ENCODE data around the gene OBP2B.
"Not testable (repeated sequence)": the region's sequence is repeated elsewhere in the genome, so short reads cannot be mapped to it uniquely, and the experiment has no call there.

Gene OBP2B

DNA sequence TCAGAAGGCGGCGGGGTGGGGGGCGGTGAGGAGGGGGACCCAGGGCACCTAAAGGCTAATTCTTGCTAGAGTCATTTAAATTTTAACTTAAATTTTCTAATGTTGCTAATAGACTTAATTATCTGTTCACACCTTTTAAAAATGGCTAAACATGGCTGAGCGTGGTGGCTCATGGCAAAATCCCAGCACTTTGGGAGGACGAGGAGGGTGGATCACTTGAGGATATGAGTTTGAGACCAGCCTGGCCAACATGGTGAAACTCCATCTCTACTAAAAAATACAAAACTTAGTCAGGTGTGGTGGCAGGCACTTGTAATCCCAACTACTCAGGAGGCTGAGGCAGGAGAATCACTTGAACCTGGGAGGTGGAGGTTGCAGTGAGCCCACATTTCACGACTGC, 42.2 kb upstream of the OBP2B start:
- H3K27me3 ChIP-seq (ENCODE audit: control insufficient read depth, insufficient read depth, low read length); H3K9ac ChIP-seq (ENCODE audit: low read length); H3K4me3 ChIP-seq (ENCODE audit: low read depth, low read length); H3K36me3 ChIP-seq (ENCODE audit: control insufficient read depth, insufficient read depth, low read length); H3K27ac ChIP-seq (ENCODE audit: low read depth, low read length); H3K4me1 ChIP-seq (ENCODE audit: control insufficient read depth, insufficient read depth, low read length); H3K9me3 ChIP-seq (ENCODE audit: control insufficient read depth, insufficient read depth, low read depth, low read length): not testable (repeated sequence)

GRCh38 chr9:133250741-133251170, 41.7 kb upstream of the OBP2B start:
- Histone ChIP-seq H3K4me1 (ENCODE audit: control insufficient read depth, insufficient read depth, low read length) (peaks cover 1% of the 10 kb centered on the region; the same call in 1 of the 2 replicates), H3K27ac (ENCODE audit: low read depth, low read length) (no peak overlapping the region), H3K27me3 (ENCODE audit: control insufficient read depth, insufficient read depth, low read length) (no peaks in the 10 kb centered on the region), H3K4me3 (ENCODE audit: low read depth, low read length) (no peak overlapping the region), H3K9me3 (ENCODE audit: control insufficient read depth, insufficient read depth, low read depth, low read length) (no peaks in the 10 kb centered on the region), H3K9ac (ENCODE audit: low read length) (no peak overlapping the region), H3K36me3 (ENCODE audit: control insufficient read depth, insufficient read depth, low read length) (no peaks in the 10 kb centered on the region)

GRCh38 chr9:133249337-133249736, 40.3 kb upstream of the OBP2B start:
- Histone ChIP-seq H3K4me3 (ENCODE audit: low read depth, low read length) (no peak overlapping the region), H3K27ac (ENCODE audit: low read depth, low read length) (no peak overlapping the region), H3K27me3 (ENCODE audit: control insufficient read depth, insufficient read depth, low read length) (no peaks in the 10 kb centered on the region), H3K36me3 (ENCODE audit: control insufficient read depth, insufficient read depth, low read length) (no peaks in the 10 kb centered on the region), H3K4me1 (ENCODE audit: control insufficient read depth, insufficient read depth, low read length) (peaks cover 3% of the 10 kb centered on the region; the same call in 1 of the 2 replicates), H3K9ac (ENCODE audit: low read length) (no peak overlapping the region), H3K9me3 (ENCODE audit: control insufficient read depth, insufficient read depth, low read depth, low read length) (no peaks in the 10 kb centered on the region)

- Histone ChIP-seq H3K36me3 (ENCODE audit: control insufficient read depth, insufficient read depth, low read length) (no peaks in the 10 kb centered on the region), H3K27me3 (ENCODE audit: control insufficient read depth, insufficient read depth, low read length) (no peaks in the 10 kb centered on the region), H3K4me1 (ENCODE audit: control insufficient read depth, insufficient read depth, low read length) (peaks cover 3% of the 10 kb centered on the region; the same call in 1 of the 2 replicates), H3K27ac (ENCODE audit: low read depth, low read length) (no peak overlapping the region), H3K9me3 (ENCODE audit: control insufficient read depth, insufficient read depth, low read depth, low read length) (no peaks in the 10 kb centered on the region), H3K9ac (ENCODE audit: low read length) (no peak overlapping the region), H3K4me3 (ENCODE audit: low read depth, low read length) (no peak overlapping the region)
Observed at GRCh38 chr9:133248726-133249295, 39.8 kb upstream of the OBP2B start.

DNA sequence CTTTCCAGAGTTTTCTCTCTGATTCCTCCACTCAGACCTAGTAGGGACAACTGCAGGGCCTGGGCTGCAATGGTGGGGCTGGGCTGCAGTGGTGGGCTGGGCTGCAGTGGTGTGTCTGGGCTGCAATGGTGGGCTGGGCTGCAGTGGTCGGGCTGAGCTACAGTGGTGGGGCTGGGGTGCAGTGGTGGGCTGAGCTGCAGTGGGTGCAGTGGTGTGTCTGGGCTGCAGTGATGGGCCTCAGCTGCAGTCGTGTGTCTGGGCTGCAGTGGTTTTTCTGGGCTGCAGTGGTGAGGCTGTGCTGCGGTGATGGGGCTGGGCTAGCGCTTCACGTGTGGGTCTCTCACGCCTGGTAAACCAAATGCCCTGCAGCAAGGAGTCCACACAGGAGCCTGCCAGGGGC, 38.6 kb upstream of the OBP2B start:
- Histone ChIP-seq H3K4me1 (ENCODE audit: control insufficient read depth, insufficient read depth, low read length) (peaks cover 3% of the 10 kb centered on the region; the same call in 1 of the 2 replicates), H3K9ac (ENCODE audit: low read length) (no peak overlapping the region), H3K36me3 (ENCODE audit: control insufficient read depth, insufficient read depth, low read length) (no peaks in the 10 kb centered on the region), H3K9me3 (ENCODE audit: control insufficient read depth, insufficient read depth, low read depth, low read length) (no peaks in the 10 kb centered on the region), H3K27me3 (ENCODE audit: control insufficient read depth, insufficient read depth, low read length) (no peaks in the 10 kb centered on the region), H3K4me3 (ENCODE audit: low read depth, low read length) (no peak overlapping the region), H3K27ac (ENCODE audit: low read depth, low read length) (no peak overlapping the region)

DNA sequence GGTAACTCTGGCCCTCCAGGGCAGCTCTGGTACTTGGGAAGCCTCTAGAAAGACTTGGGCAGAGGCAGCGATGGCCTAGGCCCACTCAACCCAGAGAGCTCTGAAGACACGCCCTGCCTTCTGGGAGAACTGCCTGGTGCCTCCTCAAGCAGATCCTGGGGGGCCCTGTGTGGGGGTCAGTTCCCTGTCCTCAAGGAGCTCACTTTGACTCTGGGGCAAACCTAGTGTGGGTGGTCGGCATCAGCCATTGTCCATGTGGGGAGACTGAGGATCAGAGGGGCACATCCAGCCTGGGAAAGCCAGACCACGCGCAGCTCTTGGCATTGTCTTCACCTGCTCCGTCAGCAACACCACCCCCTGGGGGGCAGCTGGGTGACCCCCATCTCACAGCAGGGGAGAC, 37.9 kb upstream of the OBP2B start:
- H3K9ac ChIP-seq (ENCODE audit: low read length): no peak overlapping the region
- H3K9me3 ChIP-seq (ENCODE audit: control insufficient read depth, insufficient read depth, low read depth, low read length): no peaks in the 10 kb centered on the region
- no peaks in the 10 kb centered on the region for H3K36me3 ChIP-seq (ENCODE audit: control insufficient read depth, insufficient read depth, low read length)
- no peak overlapping the region for H3K27ac ChIP-seq (ENCODE audit: low read depth, low read length)
- H3K27me3 ChIP-seq (ENCODE audit: control insufficient read depth, insufficient read depth, low read length): no peaks in the 10 kb centered on the region
- H3K4me1 ChIP-seq (ENCODE audit: control insufficient read depth, insufficient read depth, low read length): peaks cover 3% of the 10 kb centered on the region; the same call in 1 of the 2 replicates
- no peak overlapping the region for H3K4me3 ChIP-seq (ENCODE audit: low read depth, low read length)

DNA sequence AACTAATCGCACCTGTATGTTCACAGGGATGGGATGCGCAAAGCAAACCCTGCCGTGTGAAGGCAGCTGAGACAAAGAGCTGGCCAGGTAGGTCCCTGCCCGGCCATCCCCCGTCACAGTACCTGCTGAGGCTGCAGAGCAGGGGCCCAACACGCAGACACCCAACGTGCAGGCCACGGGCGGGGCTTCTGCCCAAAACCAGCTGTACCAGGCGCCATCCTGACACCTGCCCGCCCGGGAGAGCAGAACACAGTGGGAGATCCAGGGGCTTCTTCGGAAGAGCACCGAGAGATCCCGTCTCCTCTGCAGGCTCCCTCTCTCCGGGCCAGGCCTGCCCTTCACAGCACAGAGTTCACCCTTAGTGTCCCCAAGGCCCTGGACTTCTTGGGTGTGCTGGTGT, 37.5 kb upstream of the OBP2B start:
- Histone ChIP-seq H3K4me3 (ENCODE audit: low read depth, low read length) (no peak overlapping the region), H3K27ac (ENCODE audit: low read depth, low read length) (no peak overlapping the region), H3K36me3 (ENCODE audit: control insufficient read depth, insufficient read depth, low read length) (no peaks in the 10 kb centered on the region), H3K27me3 (ENCODE audit: control insufficient read depth, insufficient read depth, low read length) (no peaks in the 10 kb centered on the region), H3K9ac (ENCODE audit: low read length) (no peak overlapping the region), H3K4me1 (ENCODE audit: control insufficient read depth, insufficient read depth, low read length) (peaks cover 3% of the 10 kb centered on the region; the same call in 1 of the 2 replicates), H3K9me3 (ENCODE audit: control insufficient read depth, insufficient read depth, low read depth, low read length) (no peaks in the 10 kb centered on the region)

GRCh38 chr9:133242991-133243390, 33.9 kb upstream of the OBP2B start:
- Histone ChIP-seq H3K9me3 (ENCODE audit: control insufficient read depth, insufficient read depth, low read depth, low read length) (no peaks in the 10 kb centered on the region), H3K27ac (ENCODE audit: low read depth, low read length) (no peak overlapping the region), H3K27me3 (ENCODE audit: control insufficient read depth, insufficient read depth, low read length) (peaks cover 2% of the 10 kb centered on the region; the same call in 1 of the 2 replicates), H3K4me3 (ENCODE audit: low read depth, low read length) (no peak overlapping the region), H3K4me1 (ENCODE audit: control insufficient read depth, insufficient read depth, low read length) (peaks cover 6% of the 10 kb centered on the region; the same call in 1 of the 2 replicates), H3K36me3 (ENCODE audit: control insufficient read depth, insufficient read depth, low read length) (no peaks in the 10 kb centered on the region), H3K9ac (ENCODE audit: low read length) (no peak overlapping the region)

- H3K36me3 ChIP-seq (ENCODE audit: control insufficient read depth, insufficient read depth, low read length): no peaks in the 10 kb centered on the region
- H3K4me1 ChIP-seq (ENCODE audit: control insufficient read depth, insufficient read depth, low read length): peaks cover 9% of the 10 kb centered on the region; the same call in 1 of the 2 replicates
- H3K27ac ChIP-seq (ENCODE audit: low read depth, low read length): no peak overlapping the region
- no peak overlapping the region for H3K4me3 ChIP-seq (ENCODE audit: low read depth, low read length)
- no peak overlapping the region for H3K9ac ChIP-seq (ENCODE audit: low read length)
- no peaks in the 10 kb centered on the region for H3K9me3 ChIP-seq (ENCODE audit: control insufficient read depth, insufficient read depth, low read depth, low read length)
- H3K27me3 ChIP-seq (ENCODE audit: control insufficient read depth, insufficient read depth, low read length): peaks cover 5% of the 10 kb centered on the region; the same call in 1 of the 2 replicates
Observed at GRCh38 chr9:133242241-133242640, 33.2 kb upstream of the OBP2B start.

DNA sequence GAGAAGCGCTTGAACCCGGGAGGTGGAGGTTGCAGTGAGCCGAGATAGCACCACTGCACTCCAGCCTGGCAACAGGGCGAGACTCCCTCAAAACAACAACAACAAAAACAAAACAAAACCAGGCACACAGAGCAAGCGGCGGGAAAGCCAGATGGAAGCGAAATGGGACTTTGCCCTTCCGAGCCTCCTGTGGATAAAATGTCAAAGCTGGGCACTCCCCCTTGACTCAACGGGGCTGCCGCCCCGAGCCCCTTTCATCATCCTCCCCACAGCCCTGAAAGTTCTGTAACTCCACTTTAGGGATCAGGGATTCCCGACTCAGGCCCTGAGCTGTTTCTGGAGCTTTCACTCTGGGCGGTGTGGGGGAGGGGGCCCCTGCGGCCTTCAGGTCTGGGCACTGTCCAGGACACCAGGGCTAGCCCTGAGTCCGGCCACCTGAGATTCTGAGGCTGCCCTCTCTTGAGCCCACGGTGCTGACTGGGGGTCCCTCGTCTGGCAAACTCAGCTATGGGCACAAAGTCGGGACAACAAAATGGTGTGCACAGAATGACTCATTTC, 30.6 kb upstream of the OBP2B start:
- Histone ChIP-seq H3K27ac (ENCODE audit: low read depth, low read length) (no peak overlapping the region), H3K4me1 (ENCODE audit: control insufficient read depth, insufficient read depth, low read length) (peaks cover 6% of the 10 kb centered on the region; the same call in 1 of the 2 replicates), H3K27me3 (ENCODE audit: control insufficient read depth, insufficient read depth, low read length) (peaks cover 15% of the 10 kb centered on the region), H3K4me3 (ENCODE audit: low read depth, low read length) (no peak overlapping the region), H3K9me3 (ENCODE audit: control insufficient read depth, insufficient read depth, low read depth, low read length) (no peaks in the 10 kb centered on the region), H3K36me3 (ENCODE audit: control insufficient read depth, insufficient read depth, low read length) (no peaks in the 10 kb centered on the region), H3K9ac (ENCODE audit: low read length) (no peak overlapping the region)

DNA sequence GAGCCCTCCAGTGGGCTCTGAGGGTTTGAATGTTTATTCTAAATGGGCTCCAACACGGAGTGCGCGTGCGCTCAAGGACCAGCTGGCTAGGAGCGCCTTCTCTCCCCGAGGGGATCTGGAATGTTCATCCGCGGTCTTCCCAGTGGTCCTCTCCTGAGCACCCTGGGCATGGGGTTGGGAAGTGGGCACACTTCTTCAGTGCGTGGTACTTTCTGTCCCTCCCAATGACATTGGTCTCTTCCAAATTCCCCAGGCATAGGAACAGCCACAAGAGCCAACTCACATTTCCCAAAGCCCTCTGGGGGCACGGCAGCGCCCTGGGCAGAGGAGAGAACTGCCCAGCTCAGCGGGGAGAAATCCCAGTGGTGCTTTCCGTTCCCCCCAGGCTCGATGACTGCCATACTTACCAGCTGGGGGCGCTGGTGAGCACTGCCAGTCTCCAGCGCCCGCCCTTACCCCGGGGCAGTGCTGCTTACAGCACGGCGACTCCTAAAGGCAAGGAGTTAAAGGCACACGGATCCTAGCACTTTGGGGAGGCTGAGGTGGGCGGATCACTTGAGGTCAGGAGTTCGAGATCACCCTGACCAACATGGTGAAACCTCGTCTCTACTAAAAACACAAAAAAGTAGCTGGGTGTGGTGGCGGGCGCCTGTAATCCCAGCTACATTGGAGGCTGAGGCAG, 29.9 kb upstream of the OBP2B start:
- peaks cover 15% of the 10 kb centered on the region for H3K27me3 ChIP-seq (ENCODE audit: control insufficient read depth, insufficient read depth, low read length)
- peaks cover 6% of the 10 kb centered on the region; the same call in 1 of the 2 replicates for H3K4me1 ChIP-seq (ENCODE audit: control insufficient read depth, insufficient read depth, low read length)
- H3K36me3 ChIP-seq (ENCODE audit: control insufficient read depth, insufficient read depth, low read length): no peaks in the 10 kb centered on the region
- no peaks in the 10 kb centered on the region for H3K9me3 ChIP-seq (ENCODE audit: control insufficient read depth, insufficient read depth, low read depth, low read length)
- H3K9ac ChIP-seq (ENCODE audit: low read length): no peak overlapping the region
- no peak overlapping the region for H3K27ac ChIP-seq (ENCODE audit: low read depth, low read length)
- H3K4me3 ChIP-seq (ENCODE audit: low read depth, low read length): peak overlapping the region; percentile 67
